K562 (cell line): ENCODE results near the gene GTPBP2. TPM values are rescaled to one million over a fixed set of nuclear protein-coding genes. Genes with fewer than 3 reads are reported as not detected.

Experiments used
- CHD2 ChIP-seq: IDR thresholded peaks from 2 replicates; pipeline ENCODE4 v1.6.1; 2011; ENCODE audit warnings: low read depth, low read length
- CREB5 ChIP-seq: fragments of 250-450 bp; sonication (Bioruptor Pico); IDR thresholded peaks from 2 replicates; pipeline ENCODE4 v1.5.0; 2020; ENCODE audit warnings: mild to moderate bottlenecking
- ETV1 ChIP-seq: fragments of 450-650 bp; conservative IDR thresholded peaks from 2 replicates; pipeline ENCODE4 v1.6.1; 2016; ENCODE audit warnings: missing genetic modification characterization, control low read depth, low read depth, missing compliant biosample characterization
- FIP1L1 ChIP-seq: fragments of 200-400 bp; formaldehyde crosslinking; IDR thresholded peaks from 2 replicates; pipeline ENCODE4 v1.6.1; 2018; ENCODE audit warnings: mild to moderate bottlenecking, low read depth, low read length; ENCODE audit not compliant: poor library complexity, severe bottlenecking
- GATAD2B ChIP-seq: fragments of 450-650 bp; IDR thresholded peaks from 2 replicates; pipeline ENCODE4 v1.6.1; 2017; ENCODE audit warnings: mild to moderate bottlenecking, borderline replicate concordance
- GMEB1 ChIP-seq: fragments of 250-450 bp; sonication (Bioruptor Pico); IDR thresholded peaks from 2 replicates; pipeline ENCODE4 v1.4.0; 2020; ENCODE audit warnings: mild to moderate bottlenecking
- HDAC1 ChIP-seq, 2 experiments: fragments of 450-650 bp; IDR thresholded peaks; 2 replicates each; pipeline ENCODE4 v1.6.1; 2016 to 2017; ENCODE audit warnings: inconsistent platforms in 1 of 2, mild to moderate bottlenecking in 1 of 2, moderate library complexity in 1 of 2
- HMGXB4 ChIP-seq: sonication (generic); formaldehyde crosslinking; IDR thresholded peaks from 2 replicates; pipeline ENCODE4 v1.8.1; 2023; ENCODE audit warnings: mild to moderate bottlenecking, missing genetic modification reagents
- IRF2 ChIP-seq: sonication (generic); formaldehyde crosslinking; IDR thresholded peaks from 2 replicates; pipeline ENCODE4 v1.8.1; 2022; ENCODE audit warnings: mild to moderate bottlenecking, missing genetic modification reagents
- KHSRP ChIP-seq: fragments of 450-650 bp; IDR thresholded peaks from 2 replicates; pipeline ENCODE4 v1.6.1; 2017
- NFE2L1 ChIP-seq: fragments of 450-650 bp; IDR thresholded peaks from 2 replicates; pipeline ENCODE4 v1.6.1; 2016; ENCODE audit warnings: missing genetic modification characterization, low read depth, mild to moderate bottlenecking, missing compliant biosample characterization, moderate library complexity, borderline replicate concordance
- PATZ1 ChIP-seq: fragments of 250-450 bp; sonication (Bioruptor Pico); IDR thresholded peaks from 2 replicates; pipeline ENCODE4 v1.5.0; 2020; ENCODE audit warnings: mild to moderate bottlenecking, borderline replicate concordance
- PHB ChIP-seq: fragments of 250-450 bp; sonication (Bioruptor Pico); IDR thresholded peaks from 2 replicates; pipeline ENCODE4 v1.5.0; 2021
- SRSF1 ChIP-seq: fragments of 200-400 bp; formaldehyde crosslinking; IDR thresholded peaks from 2 replicates; pipeline ENCODE4 v1.6.1; 2017; ENCODE audit warnings: mild to moderate bottlenecking, low read depth, low read length, moderate library complexity
- TCF7 ChIP-seq: sonication (generic); IDR thresholded peaks from 2 replicates; pipeline ENCODE4 v1.6.1; 2016; ENCODE audit warnings: antibody characterized with exemption, borderline replicate concordance
- THAP7 ChIP-seq: fragments of 250-450 bp; sonication (Bioruptor Pico); IDR thresholded peaks from 2 replicates; pipeline ENCODE4 v1.5.0; 2021
- ZBTB26 ChIP-seq: fragments of 450-650 bp; formaldehyde crosslinking; IDR thresholded peaks from 2 replicates; pipeline ENCODE4 v1.4.0; 2022; ENCODE audit warnings: missing genetic modification characterization
- ZEB2 ChIP-seq: fragments of 450-650 bp; IDR thresholded peaks from 2 replicates; pipeline ENCODE4 v1.6.1; 2016
- ZNF12 ChIP-seq: sonication (generic); formaldehyde crosslinking; IDR thresholded peaks from 2 replicates; pipeline ENCODE4 v1.4.0; 2020; ENCODE audit warnings: mild to moderate bottlenecking, missing genetic modification reagents
- ZNF830 ChIP-seq: fragments of 250-450 bp; sonication (Bioruptor Pico); IDR thresholded peaks from 2 replicates; pipeline ENCODE4 v1.5.0; 2021; ENCODE audit warnings: mild to moderate bottlenecking
- polyA plus RNA-seq, 8 experiments: library from polyadenylated mRNA; depleted of rRNA in 4 of 8; stranded (reverse) in 5 of 8; unstranded in 3 of 8; fragments of >200 nt; fragmentation: Nextera tagmentation in 2 of 8; fragmentation: Illumina TruSeq in 1 of 8; extraction: Ambion mirVana in 2 of 8; extraction: Trizol in 1 of 8; gene quantifications; 2 replicates each; pipeline versions ENCODE4 v1.2.1 to v1.2.3, GENCODE V29; 2011 to 2014; ENCODE audit warnings: inconsistent platforms in 1 of 8, missing spikeins in 1 of 8
- total RNA-seq, 7 experiments: library from RNA; depleted of rRNA in 6 of 7; stranded (reverse); fragments of >200 nt in 6 of 7; fragmentation: Illumina TruSeq in 2 of 7; extraction: Trizol in 2 of 7; gene quantifications; 2 replicates each; pipeline versions ENCODE4 v1.2.1 to v1.2.3, GENCODE V29; 2011 to 2021; ENCODE audit warnings: low replicate concordance in 1 of 7

The GTPBP2 gene
- total and polyA plus RNA-seq, 9 of the 15 experiments (the other 6 are each of a cell fraction or from before 2014, with no cell fraction given), result 48.4 to 196 (median 111) TPM

- TF ChIP-seq GATAD2B (no peak), SRSF1 (no peak), THAP7 (CRISPR knock-in tag) (no peak; the same call in 1 of the 2 replicates), GMEB1 (CRISPR knock-in tag) (0 out of 2 replicates have a peak, but pooled peaks have one; percentile 39), IRF2 (CRISPR knock-in tag) (no peak), ZNF12 (CRISPR knock-in tag) (no peak), HDAC1 (IDR thresholded peaks at IDR 0.05) (no peak), PATZ1 (no peak), ZEB2 (no peak; the same call in 1 of the 2 replicates), NFE2L1 (tag) (peak; percentile 25), ETV1 (tag) (peak; percentile 86), FIP1L1 (no peak), HMGXB4 (CRISPR knock-in tag) (no peak), KHSRP (no peak), CHD2 (no peak), TCF7 (no peak), PHB (no peak), CREB5 (CRISPR knock-in tag) (peak; percentile 74; the same call in 1 of the 2 replicates), ZBTB26 (no peak), ZNF830 (no peak)
These were observed 58.1 kb downstream of the GTPBP2 start (continued) for GRCh38 chr6:43570876-43571441.
